CD4-positive, alpha-beta T cell treated with Interleukin-6 for 4 hours (primary cell): ENCODE measurements around the gene GOLGA6L10.
"Not testable (repeated sequence)": the region's sequence is repeated elsewhere in the genome, so short reads cannot be mapped to it uniquely, and the experiment has no call there.

ENCODE experiments used
- DNase-seq: peaks from one replicate; pipeline ENCODE4 v3.0.0-alpha.2; 2020; ENCODE audit warnings: mixed read lengths

The GOLGA6L10 gene, protein sequence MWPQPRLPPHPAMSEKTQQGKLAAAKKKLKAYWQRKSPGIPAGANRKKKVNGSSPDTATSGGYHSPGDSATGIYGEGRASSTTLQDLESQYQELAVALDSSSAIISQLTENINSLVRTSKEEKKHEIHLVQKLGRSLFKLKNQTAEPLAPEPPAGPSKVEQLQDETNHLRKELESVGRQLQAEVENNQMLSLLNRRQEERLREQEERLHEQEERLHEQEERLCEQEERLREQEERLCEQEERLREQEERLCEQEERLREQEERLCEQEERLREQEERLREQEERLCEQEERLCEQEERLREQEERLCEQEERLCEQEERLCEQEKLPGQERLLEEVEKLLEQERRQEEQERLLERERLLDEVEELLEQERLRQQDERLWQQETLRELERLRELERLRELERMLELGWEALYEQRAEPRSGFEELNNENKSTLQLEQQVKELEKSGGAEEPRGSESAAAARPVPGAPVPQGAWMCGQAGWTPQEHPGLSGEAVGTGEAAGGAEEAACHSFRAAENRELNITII

DNA sequence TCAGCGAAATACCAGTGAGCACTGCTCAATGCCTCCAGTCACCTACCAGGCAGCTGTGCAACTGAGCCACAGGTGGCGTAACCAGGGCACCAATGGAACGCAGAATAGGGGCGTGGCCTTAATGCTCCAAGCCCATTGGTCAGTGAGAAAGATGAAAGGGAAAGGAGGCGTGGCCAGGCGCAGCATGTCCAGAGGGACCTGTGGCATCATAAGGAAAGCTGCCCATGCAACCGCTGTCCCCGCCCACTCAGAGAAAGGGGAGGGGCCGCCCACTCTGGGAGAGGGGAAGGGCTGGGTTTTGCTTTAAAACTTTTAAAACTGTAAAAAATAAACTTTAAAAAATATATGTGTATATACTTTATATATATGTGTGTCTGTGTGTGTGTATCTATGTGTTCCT is at the start of gene GOLGA6L10:
TSS of gene GOLGA6L10 (minus strand) at position 101 of the 400 bp plus-strand sequence. CDS start at position 1, 100 bp downstream.
- DNase-seq: not testable (repeated sequence)

DNA sequence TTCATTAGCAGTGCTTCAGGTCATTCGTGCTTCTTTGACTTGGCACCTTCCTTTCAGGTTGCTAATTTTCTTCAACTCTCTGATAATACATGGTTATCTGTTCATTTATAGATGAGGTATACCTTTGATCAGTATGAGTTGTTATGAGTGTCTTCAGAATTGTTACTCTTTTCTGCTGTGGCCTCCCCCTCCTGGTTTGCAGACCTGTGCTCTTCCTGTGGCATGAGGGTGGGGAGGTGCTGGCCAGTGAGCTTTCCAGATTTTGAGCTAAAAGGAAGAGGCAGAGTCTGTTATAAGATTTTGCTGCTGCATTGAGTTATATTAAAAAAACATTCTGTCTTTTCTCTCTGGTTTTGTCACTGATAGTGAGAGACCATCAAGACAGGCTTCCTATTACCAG is 49.5 kb upstream of the GOLGA6L10 start:
- DNase-seq: no peak

GRCh38 chr15:82397817-82398216 is 48.5 kb upstream of the GOLGA6L10 start:
- no peak for DNase-seq

DNA sequence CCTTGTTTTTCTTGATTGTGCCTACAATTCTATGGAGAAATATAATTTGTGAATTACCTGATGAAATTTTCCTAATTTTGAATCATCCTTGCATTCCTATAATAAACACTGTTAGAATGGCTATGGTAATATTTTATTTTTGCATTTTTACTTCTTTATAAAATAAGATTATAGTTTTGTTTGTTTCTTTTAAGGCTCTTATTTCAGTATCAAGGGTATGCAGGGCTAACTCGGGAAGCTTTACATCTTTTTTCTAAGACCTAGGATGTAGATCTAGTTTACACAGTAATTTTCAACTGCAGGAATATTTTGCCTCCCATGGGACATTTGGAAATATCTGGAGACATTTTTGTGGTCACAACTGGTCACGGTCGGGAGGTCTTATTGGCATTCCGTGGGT is 46.5 kb upstream of the GOLGA6L10 start:
- DNase-seq: not testable (repeated sequence)

GRCh38 chr15:82393671-82394070 is 44.4 kb upstream of the GOLGA6L10 start:
- DNase-seq: no peak

DNA sequence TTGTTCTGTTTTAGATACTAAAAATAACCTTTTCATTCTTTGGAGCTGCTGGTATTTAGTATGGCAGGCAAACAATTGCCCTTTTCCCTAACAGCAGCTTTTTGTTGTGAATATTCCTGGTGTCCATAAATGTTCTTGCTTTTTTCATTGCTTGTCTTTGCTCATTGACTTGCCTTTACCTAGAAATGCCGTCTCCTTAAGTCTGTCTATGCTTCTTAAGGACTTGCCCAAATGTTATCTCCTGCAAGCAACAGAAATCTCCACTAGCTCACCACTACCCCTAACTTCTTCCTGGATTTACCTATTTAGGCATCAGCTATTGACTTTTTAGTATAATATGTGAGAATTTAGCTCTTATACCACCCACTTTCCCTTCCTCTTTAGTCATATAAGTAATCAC is 42.8 kb upstream of the GOLGA6L10 start:
- not testable (repeated sequence) for DNase-seq

GRCh38 chr15:82390152-82390551 is 40.9 kb upstream of the GOLGA6L10 start:
- not testable (repeated sequence) for DNase-seq

DNA sequence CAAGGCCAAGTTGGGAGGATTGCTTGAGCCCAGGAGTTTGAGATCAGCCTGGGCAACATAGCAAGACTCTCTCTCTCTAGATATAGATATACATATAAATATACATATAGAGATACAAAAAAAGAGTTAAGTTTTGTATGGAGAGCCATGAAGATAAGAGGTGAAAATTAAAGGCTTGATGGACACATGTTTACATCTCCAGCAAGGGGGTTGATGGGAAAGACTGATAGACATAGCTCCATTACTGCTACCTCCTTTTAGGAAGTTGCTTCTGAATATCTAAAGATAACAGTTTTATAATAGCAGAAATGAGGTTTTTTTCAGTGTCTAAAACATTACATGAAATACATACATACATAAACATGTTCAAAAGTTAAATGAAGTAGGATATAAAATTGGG is 37.9 kb upstream of the GOLGA6L10 start:
- DNase-seq: not testable (repeated sequence)

DNA sequence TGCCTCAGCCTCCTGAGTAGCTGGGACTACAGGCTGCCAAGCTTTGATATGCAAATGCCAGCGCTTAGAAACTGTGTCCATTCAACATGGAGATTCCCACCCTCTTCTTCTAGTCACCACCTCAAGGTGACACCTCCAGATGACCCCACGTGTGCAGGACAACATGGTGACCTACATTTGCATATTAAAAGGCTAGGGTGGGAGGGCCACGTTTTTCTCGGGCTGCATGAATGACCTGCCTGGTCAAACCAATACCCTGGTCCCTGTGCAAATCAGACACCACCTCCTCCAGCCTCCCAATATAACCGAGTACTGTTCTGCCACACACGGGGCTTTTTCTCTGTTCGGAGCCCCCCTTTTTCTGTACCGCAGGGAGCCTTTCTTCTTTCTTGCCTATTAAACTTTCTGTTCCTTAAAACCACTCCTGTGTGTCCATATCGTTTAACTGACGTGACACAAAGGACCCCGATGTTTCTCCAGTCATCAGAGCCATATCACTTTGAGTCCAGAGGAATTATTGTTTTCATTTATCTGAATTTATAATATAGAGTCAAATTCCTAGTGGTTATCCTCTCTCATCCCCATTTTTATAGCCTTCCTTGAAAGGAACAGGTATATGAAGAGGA is 32.2 kb upstream of the GOLGA6L10 start:
- DNase-seq: not testable (repeated sequence)

DNA sequence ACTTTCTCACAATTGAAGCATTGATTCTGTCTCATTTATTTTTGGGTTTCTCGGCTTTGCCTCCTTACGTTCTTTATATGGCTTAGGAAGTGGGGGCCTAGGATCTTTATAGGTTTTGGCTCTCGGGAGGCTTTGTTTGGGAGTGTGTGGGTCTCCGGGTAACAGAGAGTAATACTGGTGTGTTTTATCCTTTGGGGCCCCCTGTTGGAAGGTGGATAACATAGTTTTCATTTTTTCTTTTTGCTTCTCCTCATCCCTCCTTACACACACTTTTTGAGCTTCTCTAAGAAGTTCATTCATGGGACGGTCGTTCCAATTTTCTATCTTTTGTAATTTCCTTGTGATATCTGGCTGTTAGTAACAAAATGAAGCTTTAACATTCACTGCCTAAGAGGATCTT is 30.3 kb upstream of the GOLGA6L10 start:
- DNase-seq: not testable (repeated sequence)

DNA sequence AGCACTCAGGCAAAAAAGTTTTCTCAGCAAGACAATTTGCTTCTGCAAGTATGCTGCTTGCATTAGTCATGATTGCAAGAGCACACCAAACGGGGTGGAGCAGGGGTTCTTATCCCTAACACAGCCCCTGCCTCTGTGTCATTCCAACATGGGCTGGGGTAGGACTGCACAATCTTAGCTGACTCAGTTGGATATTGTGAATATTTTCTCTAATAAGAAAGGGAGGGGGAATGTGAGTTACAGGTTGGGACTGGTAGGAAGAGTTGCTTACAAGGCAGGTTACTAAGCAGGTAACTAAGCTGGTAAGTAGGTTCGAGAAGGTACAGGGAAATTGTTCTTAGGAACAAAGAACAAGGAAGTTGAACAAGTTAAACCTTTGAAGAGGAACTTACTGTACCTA is 24.4 kb upstream of the GOLGA6L10 start:
- DNase-seq: not testable (repeated sequence)

DNA sequence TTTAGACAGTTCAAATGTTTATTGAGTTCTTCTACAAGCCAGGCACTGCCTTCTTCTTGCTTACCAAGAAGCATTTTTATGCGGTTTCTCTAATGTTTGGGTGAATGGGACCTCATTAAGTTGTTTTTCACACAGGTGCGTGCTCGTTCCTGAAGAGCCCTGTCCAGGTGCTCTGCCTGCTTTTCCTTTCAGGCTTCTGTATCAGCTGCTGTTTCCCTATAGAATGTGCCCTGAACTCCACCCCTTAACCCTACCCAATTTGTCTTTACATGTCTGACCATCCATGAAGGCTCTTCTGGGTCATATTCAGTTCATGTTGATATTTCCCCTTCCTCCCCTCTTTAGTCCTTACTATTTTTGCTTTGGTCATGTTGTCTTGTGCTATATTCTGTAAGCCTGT is 22.4 kb upstream of the GOLGA6L10 start:
- DNase-seq: no peak

- not testable (repeated sequence) for DNase-seq
Measured at GRCh38 chr15:82367790-82368189, 18.5 kb upstream of the GOLGA6L10 start.

- DNase-seq: not testable (repeated sequence)
Measured at GRCh38 chr15:82365692-82366323, 16.5 kb upstream of the GOLGA6L10 start.

GRCh38 chr15:82364548-82364947 is 15.3 kb upstream of the GOLGA6L10 start:
- DNase-seq: not testable (repeated sequence)

GRCh38 chr15:82362790-82363189 is 13.5 kb upstream of the GOLGA6L10 start:
- DNase-seq: not testable (repeated sequence)

GRCh38 chr15:82360618-82361017 is 11.3 kb upstream of the GOLGA6L10 start:
- DNase-seq: not testable (repeated sequence)

GRCh38 chr15:82355055-82355454 is 5.8 kb upstream of the GOLGA6L10 start:
- DNase-seq: not testable (repeated sequence)

DNA sequence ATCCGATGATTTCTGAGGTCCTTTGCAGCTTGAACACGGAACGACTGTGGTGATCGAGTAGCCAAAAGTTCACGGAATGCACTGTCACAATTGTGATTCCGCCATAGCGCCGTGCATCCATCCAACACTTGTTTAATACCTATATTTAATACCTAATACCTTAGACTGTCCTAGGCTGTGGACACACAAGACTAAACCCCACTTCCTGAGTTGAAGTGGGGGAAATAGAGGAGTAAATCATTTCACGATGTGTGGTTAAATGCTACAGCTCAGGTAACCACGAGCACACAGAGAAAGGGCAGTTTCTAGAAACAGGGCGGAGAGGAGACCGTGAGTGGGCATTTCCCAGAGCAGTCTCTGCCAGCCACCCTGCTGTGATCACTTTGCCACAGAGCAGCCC is 5.3 kb upstream of the GOLGA6L10 start:
- DNase-seq: not testable (repeated sequence)

DNA sequence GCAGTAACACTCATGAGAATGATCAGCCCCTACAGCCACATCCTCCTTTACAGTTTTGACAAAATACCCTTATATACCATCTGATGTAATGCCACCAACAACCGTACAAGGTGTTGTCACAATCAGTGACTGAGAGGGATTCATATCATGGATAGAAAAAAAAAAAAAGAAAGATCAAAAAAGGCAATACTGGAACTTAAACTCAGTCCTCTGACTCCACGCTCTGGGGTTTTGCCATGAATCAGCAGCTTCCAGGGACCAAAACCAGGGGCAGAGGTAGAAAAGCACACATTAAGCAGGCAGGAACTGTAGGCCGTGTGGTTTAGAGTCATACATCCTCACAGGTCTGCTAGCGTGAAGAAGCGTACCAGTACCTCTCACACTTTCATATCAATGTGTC is 1.6 kb downstream of the GOLGA6L10 start:
- DNase-seq: not testable (repeated sequence)

- not testable (repeated sequence) for DNase-seq
Measured at GRCh38 chr15:82345176-82345575, 4.1 kb downstream of the GOLGA6L10 start.

- not testable (repeated sequence) for DNase-seq
Measured at GRCh38 chr15:82344421-82344820, 4.9 kb downstream of the GOLGA6L10 start.

GRCh38 chr15:82343851-82344250 is 5.4 kb downstream of the GOLGA6L10 start:
- DNase-seq: not testable (repeated sequence)
